ENCODE data around the gene FEZ2. TPM values are rescaled to one million over a fixed set of nuclear protein-coding genes. Genes with fewer than 3 reads are reported as not detected.

FEZ2 gene
- total RNA-seq, 1 experiment from 2014 or later = 57.5 TPM

- Histone ChIP-seq H3K27ac (ENCODE audit: low read depth, low read length, poor library complexity, severe bottlenecking) (no peak overlapping the region), H3K4me3 (ENCODE audit: low read depth, low read length, poor library complexity, severe bottlenecking) (no peak overlapping the region), H3K4me1 (ENCODE audit: insufficient read depth, low read length, poor library complexity, severe bottlenecking) (peaks cover 22% of the 10 kb centered on the region), H3K36me3 (ENCODE audit: insufficient read depth, low read length, poor library complexity, severe bottlenecking) (no peaks in the 10 kb centered on the region), H3K27me3 (replicated peaks; ENCODE audit: insufficient read depth, low read depth, low read length, poor library complexity) (no peaks in the 10 kb centered on the region), H3K9me3 (ENCODE audit: low read depth, low read length, poor library complexity, severe bottlenecking) (no peaks in the 10 kb centered on the region)
- no peak for DNase-seq (ENCODE audit: low spot score)
- no TSS peak for BruUV-seq (replicated peaks)
- ChIA-PET CTCF (no interaction called here), POLR2A (ENCODE audit: low non-redundant PET) (no interaction called here)
- TF ChIP-seq CTCF (conservative IDR thresholded peaks at IDR 0.05; ENCODE audit: low read depth, low read length) (no peak), EZH2 (IDR thresholded peaks at IDR 0.05; ENCODE audit: borderline replicate concordance, low read depth, low read length, poor library complexity, severe bottlenecking) (no peak)
- intact Hi-C loops (cut with micrococcal nuclease; ENCODE audit: unreplicated experiment) = no loop called here
Observed at GRCh38 chr2:36528274-36528673, 69.7 kb downstream of the FEZ2 start.

- H3K4me3 ChIP-seq (ENCODE audit: low read depth, low read length, poor library complexity, severe bottlenecking) = no peak overlapping the region
- no TSS peak for BruUV-seq (replicated peaks)
- H3K27ac ChIP-seq (ENCODE audit: low read depth, low read length, poor library complexity, severe bottlenecking) = no peak overlapping the region
- no peaks in the 10 kb centered on the region for H3K27me3 ChIP-seq (replicated peaks; ENCODE audit: insufficient read depth, low read depth, low read length, poor library complexity)
- no peaks in the 10 kb centered on the region for H3K36me3 ChIP-seq (ENCODE audit: insufficient read depth, low read length, poor library complexity, severe bottlenecking)
- ChIA-PET CTCF (no interaction called here), POLR2A (ENCODE audit: low non-redundant PET) (no interaction called here)
- H3K9me3 ChIP-seq (ENCODE audit: low read depth, low read length, poor library complexity, severe bottlenecking) = no peaks in the 10 kb centered on the region
- intact Hi-C loops (cut with micrococcal nuclease; ENCODE audit: unreplicated experiment) = no loop called here
- TF ChIP-seq EZH2 (IDR thresholded peaks at IDR 0.05; ENCODE audit: borderline replicate concordance, low read depth, low read length, poor library complexity, severe bottlenecking) (no peak), CTCF (conservative IDR thresholded peaks at IDR 0.05; ENCODE audit: low read depth, low read length) (no peak)
- H3K4me1 ChIP-seq (ENCODE audit: insufficient read depth, low read length, poor library complexity, severe bottlenecking) = peaks cover 20% of the 10 kb centered on the region
- DNase-seq (ENCODE audit: low spot score) = no peak
Observed at GRCh38 chr2:36526226-36526625, 71.7 kb downstream of the FEZ2 start.

- POLR2A ChIA-PET (ENCODE audit: low non-redundant PET) = no interaction called here
- DNase-seq (ENCODE audit: low spot score) = no peak
- CTCF ChIA-PET = no interaction called here
- intact Hi-C loops (cut with micrococcal nuclease; ENCODE audit: unreplicated experiment) = no loop called here
- Histone ChIP-seq H3K27me3 (replicated peaks; ENCODE audit: insufficient read depth, low read depth, low read length, poor library complexity) (no peaks in the 10 kb centered on the region), H3K4me1 (ENCODE audit: insufficient read depth, low read length, poor library complexity, severe bottlenecking) (peaks cover 10% of the 10 kb centered on the region), H3K27ac (ENCODE audit: low read depth, low read length, poor library complexity, severe bottlenecking) (no peak overlapping the region), H3K9me3 (ENCODE audit: low read depth, low read length, poor library complexity, severe bottlenecking) (no peaks in the 10 kb centered on the region), H3K4me3 (ENCODE audit: low read depth, low read length, poor library complexity, severe bottlenecking) (no peak overlapping the region), H3K36me3 (ENCODE audit: insufficient read depth, low read length, poor library complexity, severe bottlenecking) (no peaks in the 10 kb centered on the region)
- TF ChIP-seq CTCF (conservative IDR thresholded peaks at IDR 0.05; ENCODE audit: low read depth, low read length) = no peak
- no peak for TF ChIP-seq EZH2 (IDR thresholded peaks at IDR 0.05; ENCODE audit: borderline replicate concordance, low read depth, low read length, poor library complexity, severe bottlenecking)
- BruUV-seq (replicated peaks) = no TSS peak
Observed at GRCh38 chr2:36525245-36525644, 72.7 kb downstream of the FEZ2 start.

Measured in A673 (cell line).